ENCODE data around the gene NUMB.
A peak's percentile ranks its signal among the peaks of the same experiment; 100 is the strongest.

Gene NUMB

GRCh38 chr14:73492043-73492552, 33.8 kb upstream of the NUMB start:
- TF ChIP-seq CTCF (conservative IDR thresholded peaks at IDR 0.05; ENCODE audit: low read depth, low read length): no peak
- DNase-seq (ENCODE audit: low read depth): no peak
- H3K4me3 ChIP-seq (ENCODE audit: low read length): peak overlapping the region; percentile 61

GRCh38 chr14:73491256-73492042, 33.1 kb upstream of the NUMB start:
- no peak for DNase-seq (ENCODE audit: low read depth)
- TF ChIP-seq CTCF (conservative IDR thresholded peaks at IDR 0.05; ENCODE audit: low read depth, low read length): no peak
- peak overlapping the region; percentile 61 for H3K4me3 ChIP-seq (ENCODE audit: low read length)

- no peak for DNase-seq (ENCODE audit: low read depth)
Measured at GRCh38 chr14:73489481-73490175, 31.3 kb upstream of the NUMB start.

GRCh38 chr14:73478684-73479083, 20.3 kb upstream of the NUMB start:
- no peak overlapping the region for H3K4me3 ChIP-seq (ENCODE audit: low read length)
- TF ChIP-seq CTCF (conservative IDR thresholded peaks at IDR 0.05; ENCODE audit: low read depth, low read length): no peak
- DNase-seq (ENCODE audit: low read depth): no peak

More at GRCh38 chr14:73489481-73490175, 31.3 kb upstream of the NUMB start:
- no peak overlapping the region for H3K4me3 ChIP-seq (ENCODE audit: low read length)
- TF ChIP-seq CTCF (conservative IDR thresholded peaks at IDR 0.05; ENCODE audit: low read depth, low read length): no peak

- TF ChIP-seq CTCF (conservative IDR thresholded peaks at IDR 0.05; ENCODE audit: low read depth, low read length): no peak
- H3K4me3 ChIP-seq (ENCODE audit: low read length): no peak overlapping the region
- DNase-seq (ENCODE audit: low read depth): peak; percentile 63
Measured at GRCh38 chr14:73477618-73478266, 19.4 kb upstream of the NUMB start.

- DNase-seq (ENCODE audit: low read depth): no peak
- no peak overlapping the region for H3K4me3 ChIP-seq (ENCODE audit: low read length)
- no peak for TF ChIP-seq CTCF (conservative IDR thresholded peaks at IDR 0.05; ENCODE audit: low read depth, low read length)
Measured at GRCh38 chr14:73476451-73476931, 18.1 kb upstream of the NUMB start.

All from retinal pigment epithelial cell (primary cell).